Measurements from ENCODE around the gene CCDC154.

DNA sequence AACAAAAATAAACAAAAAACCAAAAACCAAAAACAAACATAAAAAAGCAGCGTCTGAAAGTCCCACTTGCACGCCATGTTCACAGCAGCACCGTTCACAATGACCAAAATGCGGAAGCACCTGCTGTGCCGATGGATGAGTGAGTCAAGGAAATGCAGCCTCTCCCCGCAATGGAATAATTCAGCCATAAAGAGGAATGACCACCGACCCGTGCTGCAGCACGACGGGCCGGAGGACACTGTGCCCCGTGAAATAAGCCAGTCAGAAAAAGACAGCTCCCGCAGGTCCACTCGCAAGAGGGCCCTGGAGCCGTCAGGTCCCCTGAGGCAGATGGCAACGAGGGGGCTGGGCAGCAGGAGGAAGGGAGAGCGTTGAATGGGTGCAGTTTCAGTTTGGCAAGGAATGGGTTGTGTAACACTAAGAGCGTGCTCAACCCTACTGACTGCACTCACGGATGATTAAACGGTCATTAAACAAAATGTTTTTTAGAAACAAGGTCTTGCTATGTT lies 25.4 kb upstream of the CCDC154 start:
- TF ChIP-seq ZFP69B (tag by site-specific recombination; IDR thresholded peaks at IDR 0.05) (no peak), FEZF1 (tag by site-specific recombination; IDR thresholded peaks at IDR 0.05) (no peak), ZNF791 (tag by site-specific recombination; IDR thresholded peaks at IDR 0.05) (no peak), ZBTB8A (tag by site-specific recombination; IDR thresholded peaks at IDR 0.05) (no peak), ZBTB17 (tag by site-specific recombination; IDR thresholded peaks at IDR 0.05) (no peak), ZNF138 (tag by site-specific recombination; IDR thresholded peaks at IDR 0.05; ENCODE audit: borderline replicate concordance) (no peak), ZNF133 (tag by site-specific recombination; IDR thresholded peaks at IDR 0.05) (no peak), YY1 (tag by site-specific recombination; IDR thresholded peaks at IDR 0.05) (no peak), ZFP37 (tag by site-specific recombination; IDR thresholded peaks at IDR 0.05) (no peak), KLF9 (tag by site-specific recombination; IDR thresholded peaks at IDR 0.05; ENCODE audit: low read depth) (no peak)
- TF ChIP-seq, protein P1, sequence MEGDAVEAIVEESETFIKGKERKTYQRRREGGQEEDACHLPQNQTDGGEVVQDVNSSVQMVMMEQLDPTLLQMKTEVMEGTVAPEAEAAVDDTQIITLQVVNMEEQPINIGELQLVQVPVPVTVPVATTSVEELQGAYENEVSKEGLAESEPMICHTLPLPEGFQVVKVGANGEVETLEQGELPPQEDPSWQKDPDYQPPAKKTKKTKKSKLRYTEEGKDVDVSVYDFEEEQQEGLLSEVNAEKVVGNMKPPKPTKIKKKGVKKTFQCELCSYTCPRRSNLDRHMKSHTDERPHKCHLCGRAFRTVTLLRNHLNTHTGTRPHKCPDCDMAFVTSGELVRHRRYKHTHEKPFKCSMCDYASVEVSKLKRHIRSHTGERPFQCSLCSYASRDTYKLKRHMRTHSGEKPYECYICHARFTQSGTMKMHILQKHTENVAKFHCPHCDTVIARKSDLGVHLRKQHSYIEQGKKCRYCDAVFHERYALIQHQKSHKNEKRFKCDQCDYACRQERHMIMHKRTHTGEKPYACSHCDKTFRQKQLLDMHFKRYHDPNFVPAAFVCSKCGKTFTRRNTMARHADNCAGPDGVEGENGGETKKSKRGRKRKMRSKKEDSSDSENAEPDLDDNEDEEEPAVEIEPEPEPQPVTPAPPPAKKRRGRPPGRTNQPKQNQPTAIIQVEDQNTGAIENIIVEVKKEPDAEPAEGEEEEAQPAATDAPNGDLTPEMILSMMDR (tag by site-specific recombination; IDR thresholded peaks at IDR 0.05) = no peak

All from HEK293 (cell line).